HUDEP-2 (cell line): ENCODE results near the gene TTYH1.

Experiments
- DNase-seq, 76 experiments: peaks; one replicate each; lab custom pipeline; 2025; ENCODE audit not compliant: unreplicated experiment in 76 of 76; lab: John Stamatoyannopoulos, UW

The TTYH1 gene

GRCh38 chr19:54473071-54473891 lies 58.0 kb downstream of the TTYH1 start, which contains the start of gene CDC42EP5:
TSS of gene CDC42EP5 (minus strand) at chr19:54473296. CDS start at chr19:54465547, 7,749 bp downstream.
- peak in 1 of 76 experiments; percentile 13 for DNase-seq

GRCh38 chr19:54473892-54474372 lies 58.7 kb downstream of the TTYH1 start:
- DNase-seq, result no peak

GRCh38 chr19:54475706-54476105 lies 60.4 kb downstream of the TTYH1 start:
- no peak for DNase-seq

GRCh38 chr19:54477650-54478049 lies 62.4 kb downstream of the TTYH1 start:
- DNase-seq, result no peak

GRCh38 chr19:54478677-54479266 lies 63.5 kb downstream of the TTYH1 start:
- DNase-seq, result peak in 8 of 76 experiments; percentile 7 to 27 (median 15)

GRCh38 chr19:54480051-54480450 lies 64.8 kb downstream of the TTYH1 start:
- DNase-seq, result no peak

- DNase-seq, result peak in 20 of 76 experiments; percentile 6 to 38 (median 16)
Measured at GRCh38 chr19:54481326-54481930, 66.2 kb downstream of the TTYH1 start.

- no peak for DNase-seq
Measured at GRCh38 chr19:54482889-54483288, 67.6 kb downstream of the TTYH1 start.

GRCh38 chr19:54484451-54484850 lies 69.2 kb downstream of the TTYH1 start:
- no peak for DNase-seq

GRCh38 chr19:54485851-54486250 lies 70.6 kb downstream of the TTYH1 start:
- no peak for DNase-seq
